Uterus (tissue), 2 donors: ENCODE data around the gene RAP1GAP.

Experiments
- POLR2A ChIP-seq, 2 donors: fragments of 450-650 bp; IDR thresholded peaks; one replicate each; pipeline ENCODE4 v1.6.1; 2016; ENCODE audit warnings: antibody characterized with exemption in 2 of 2, mild to moderate bottlenecking in 1 of 2, moderate library complexity in 1 of 2
- TF ChIP-seq, protein P1 (sequence below), 4 experiments: fragments of 200-600 bp in 2 of 4; fragments of 450-650 bp in 2 of 4; sonication (generic) in 2 of 4; IDR thresholded peaks; one replicate each; pipeline ENCODE4 v1.5.1; 2016 to 2019; ENCODE audit warnings: antibody characterized with exemption in 4 of 4, mild to moderate bottlenecking in 2 of 4, moderate library complexity in 1 of 4

GRCh38 chr1:21576798-21577187, 92.4 kb downstream of the RAP1GAP start:
- TF ChIP-seq, protein P1, sequence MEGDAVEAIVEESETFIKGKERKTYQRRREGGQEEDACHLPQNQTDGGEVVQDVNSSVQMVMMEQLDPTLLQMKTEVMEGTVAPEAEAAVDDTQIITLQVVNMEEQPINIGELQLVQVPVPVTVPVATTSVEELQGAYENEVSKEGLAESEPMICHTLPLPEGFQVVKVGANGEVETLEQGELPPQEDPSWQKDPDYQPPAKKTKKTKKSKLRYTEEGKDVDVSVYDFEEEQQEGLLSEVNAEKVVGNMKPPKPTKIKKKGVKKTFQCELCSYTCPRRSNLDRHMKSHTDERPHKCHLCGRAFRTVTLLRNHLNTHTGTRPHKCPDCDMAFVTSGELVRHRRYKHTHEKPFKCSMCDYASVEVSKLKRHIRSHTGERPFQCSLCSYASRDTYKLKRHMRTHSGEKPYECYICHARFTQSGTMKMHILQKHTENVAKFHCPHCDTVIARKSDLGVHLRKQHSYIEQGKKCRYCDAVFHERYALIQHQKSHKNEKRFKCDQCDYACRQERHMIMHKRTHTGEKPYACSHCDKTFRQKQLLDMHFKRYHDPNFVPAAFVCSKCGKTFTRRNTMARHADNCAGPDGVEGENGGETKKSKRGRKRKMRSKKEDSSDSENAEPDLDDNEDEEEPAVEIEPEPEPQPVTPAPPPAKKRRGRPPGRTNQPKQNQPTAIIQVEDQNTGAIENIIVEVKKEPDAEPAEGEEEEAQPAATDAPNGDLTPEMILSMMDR (IDR thresholded peaks at IDR 0.05) = no peak
- no peak for TF ChIP-seq POLR2A (IDR thresholded peaks at IDR 0.05)
